ENCODE data around the gene GMDS. TPM values are rescaled to one million over a fixed set of nuclear protein-coding genes. Genes with fewer than 3 reads are reported as not detected.

GMDS gene
- total and polyA plus RNA-seq, 2 experiments from 2014 or later, result 30.1 to 36.5 TPM

- Histone ChIP-seq H3F3A (replicated peaks; ENCODE audit: low read depth) (no peaks in the 10 kb centered on the region), H3K36me3 (ENCODE audit: insufficient read depth) (no peaks in the 10 kb centered on the region), H3K27ac (ENCODE audit: low read depth) (no peak overlapping the region), H3K4me2 (no peak overlapping the region), H2AFZ (no peak overlapping the region), H4K20me1 (replicated peaks; ENCODE audit: insufficient read depth) (no peaks in the 10 kb centered on the region), H3K9me2 (ENCODE audit: insufficient read depth) (no peaks in the 10 kb centered on the region), H3K79me2 (replicated peaks; ENCODE audit: insufficient read depth) (no peaks in the 10 kb centered on the region), H3K4me1 (ENCODE audit: insufficient read depth) (no peaks in the 10 kb centered on the region), H3K4me3 (no peak overlapping the region), H3K27me3 (ENCODE audit: insufficient read depth) (no peaks in the 10 kb centered on the region)
- H3K27me3 Mint-ChIP-seq (ENCODE audit: insufficient read depth, low read depth, poor library complexity), result peaks cover 19% of the 10 kb centered on the region
- no peaks in the 10 kb centered on the region for H3K9me3 Mint-ChIP-seq
- H3K4me1 Mint-ChIP-seq, result peaks cover 19% of the 10 kb centered on the region
- H3K27ac Mint-ChIP-seq, result no peak overlapping the region
- TF ChIP-seq JUNB (IDR thresholded peaks at IDR 0.05; ENCODE audit: unreplicated experiment) (no peak), EZH2 (IDR thresholded peaks at IDR 0.05; ENCODE audit: low read depth, unreplicated experiment) (no peak), REST (IDR thresholded peaks at IDR 0.05; ENCODE audit: unreplicated experiment) (no peak), ZNF462 (CRISPR knock-in tag; IDR thresholded peaks at IDR 0.05) (no peak), ZNF331 (CRISPR knock-in tag; IDR thresholded peaks at IDR 0.05; ENCODE audit: low read depth) (no peak), STAT1 (IDR thresholded peaks at IDR 0.05; ENCODE audit: unreplicated experiment) (no peak), CTCF (conservative IDR thresholded peaks at IDR 0.05; ENCODE audit: low read depth in 2 of 2) (no peak), POLR2AphosphoS5 (IDR thresholded peaks at IDR 0.05; ENCODE audit: low read depth) (no peak), ETS1 (IDR thresholded peaks at IDR 0.05) (no peak), EZH2phosphoT487 (IDR thresholded peaks at IDR 0.05; ENCODE audit: unreplicated experiment) (no peak), ZNF114 (CRISPR knock-in tag; IDR thresholded peaks at IDR 0.05) (no peak), NANOG (IDR thresholded peaks at IDR 0.05; ENCODE audit: borderline replicate concordance) (no peak)
- H3K36me3 Mint-ChIP-seq (ENCODE audit: low read depth), result no peaks in the 10 kb centered on the region; the same call in 2 of the 3 replicates
- ATAC-seq, result no peak
- DNase-seq (ENCODE audit: low spot score), result no peak
- H3K4me3 Mint-ChIP-seq, result no peak overlapping the region
These were observed 606.0 kb downstream of the GMDS start for GRCh38 chr6:1639430-1639829.
